HG03575 (cell line): Measurements from ENCODE around the gene RPH3AL.
"Not testable (repeated sequence)": the region's sequence is repeated elsewhere in the genome, so short reads cannot be mapped to it uniquely, and the experiment has no call there.

Source experiments
- ATAC-seq: cut with Tn5 transposase; IDR thresholded peaks from one replicate; pipeline ENCODE4 v1.9.1; 2021; ENCODE audit not compliant: unreplicated experiment, insufficient number of reproducible peaks, low FRiP score; ENCODE audit errors: extremely low read depth

Gene RPH3AL

GRCh38 chr17:224576-224975, 128.0 kb downstream of the RPH3AL start:
- not testable (repeated sequence) for ATAC-seq

- ATAC-seq = no peak
Measured at GRCh38 chr17:223723-224471, 128.7 kb downstream of the RPH3AL start.

GRCh38 chr17:222172-222571, 130.4 kb downstream of the RPH3AL start:
- no peak for ATAC-seq

GRCh38 chr17:219696-220095, 132.9 kb downstream of the RPH3AL start:
- no peak for ATAC-seq

- ATAC-seq = no peak
Measured at GRCh38 chr17:218432-219110, 134.0 kb downstream of the RPH3AL start.

- ATAC-seq = no peak
Measured at GRCh38 chr17:216625-217024, 136.0 kb downstream of the RPH3AL start.

GRCh38 chr17:215563-216478, 136.8 kb downstream of the RPH3AL start:
- ATAC-seq = not testable (repeated sequence)

GRCh38 chr17:214881-215331, 137.7 kb downstream of the RPH3AL start:
- ATAC-seq = no peak

GRCh38 chr17:213286-214105, 139.1 kb downstream of the RPH3AL start:
- no peak for ATAC-seq

GRCh38 chr17:210402-210801, 142.2 kb downstream of the RPH3AL start:
- ATAC-seq = no peak

GRCh38 chr17:208429-208828, 144.2 kb downstream of the RPH3AL start:
- no peak for ATAC-seq

GRCh38 chr17:207775-208174, 144.8 kb downstream of the RPH3AL start:
- no peak for ATAC-seq

- ATAC-seq = no peak
Measured at GRCh38 chr17:206941-207560, 145.6 kb downstream of the RPH3AL start.

- not testable (repeated sequence) for ATAC-seq
Measured at GRCh38 chr17:206484-206883, 146.1 kb downstream of the RPH3AL start.

GRCh38 chr17:205817-206216, 146.8 kb downstream of the RPH3AL start:
- ATAC-seq = no peak

- no peak for ATAC-seq
Measured at GRCh38 chr17:205148-205669, 147.4 kb downstream of the RPH3AL start.

- no peak for ATAC-seq
Measured at GRCh38 chr17:204427-205147, 148.0 kb downstream of the RPH3AL start.
